ENCODE results near the gene SLC6A7. TPM values are rescaled to one million over a fixed set of nuclear protein-coding genes. Genes with fewer than 3 reads are reported as not detected.

SLC6A7 gene
- total RNA-seq, 1 donor = 0.10 TPM

DNA sequence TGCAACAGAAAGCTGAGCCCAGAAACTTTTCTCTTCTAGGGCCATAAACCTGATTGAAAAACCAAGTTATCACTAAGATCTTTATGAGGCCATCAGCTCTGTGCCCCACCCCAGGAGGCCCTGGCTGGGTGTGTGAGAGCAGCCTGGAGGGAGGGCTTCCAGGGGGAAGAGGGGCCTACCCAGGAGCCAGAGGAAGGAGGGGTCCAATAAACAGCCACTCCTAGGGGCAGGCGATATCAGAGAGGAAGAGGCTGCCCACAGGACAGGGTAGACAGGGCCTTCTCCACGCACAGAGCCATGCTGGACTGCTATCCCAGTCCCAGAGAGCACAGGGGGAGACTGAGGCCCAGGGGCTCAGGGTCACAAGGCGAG, 27.7 kb upstream of the SLC6A7 start:
- Histone ChIP-seq H3K9me3 (ENCODE audit: low read depth, low read length) (no peaks in the 10 kb centered on the region), H3K27me3 (ENCODE audit: insufficient read depth, low read length) (peaks cover 9% of the 10 kb centered on the region), H3K4me1 (ENCODE audit: insufficient read depth, low read length) (no peaks in the 10 kb centered on the region), H3K4me3 (ENCODE audit: low read length) (no peak overlapping the region)

DNA sequence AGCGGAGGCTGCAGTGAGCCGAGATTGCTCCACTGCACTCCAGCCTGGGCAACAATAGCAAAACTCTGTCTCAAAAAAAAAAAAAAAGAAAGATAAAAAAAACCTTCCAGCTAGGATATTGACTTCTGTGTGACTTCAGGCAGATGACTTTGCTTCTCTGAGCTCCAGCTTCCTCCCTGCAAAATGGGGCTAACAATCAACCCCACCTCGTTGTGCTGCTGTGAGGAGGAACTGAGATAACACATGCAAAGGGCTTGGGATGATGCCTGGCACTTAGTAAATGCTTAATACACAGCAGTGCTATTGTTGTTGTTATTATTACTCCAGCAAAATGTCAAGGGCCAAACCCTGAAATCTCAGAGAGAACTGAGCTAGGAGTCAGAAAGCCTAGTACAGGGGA, 26.8 kb upstream of the SLC6A7 start:
- no peaks in the 10 kb centered on the region for H3K9me3 ChIP-seq (ENCODE audit: low read depth, low read length)
- H3K27me3 ChIP-seq (ENCODE audit: insufficient read depth, low read length) = peaks cover 18% of the 10 kb centered on the region
- no peaks in the 10 kb centered on the region for H3K4me1 ChIP-seq (ENCODE audit: insufficient read depth, low read length)
- no peak overlapping the region for H3K4me3 ChIP-seq (ENCODE audit: low read length)

GRCh38 chr5:150163547-150164059, 26.3 kb upstream of the SLC6A7 start:
- H3K9me3 ChIP-seq (ENCODE audit: low read depth, low read length) = no peaks in the 10 kb centered on the region
- no peak overlapping the region for H3K4me3 ChIP-seq (ENCODE audit: low read length)
- H3K27me3 ChIP-seq (ENCODE audit: insufficient read depth, low read length) = peaks cover 23% of the 10 kb centered on the region
- no peaks in the 10 kb centered on the region for H3K4me1 ChIP-seq (ENCODE audit: insufficient read depth, low read length)

GRCh38 chr5:150164211-150164980, 25.5 kb upstream of the SLC6A7 start:
- H3K4me1 ChIP-seq (ENCODE audit: insufficient read depth, low read length) = no peaks in the 10 kb centered on the region
- H3K9me3 ChIP-seq (ENCODE audit: low read depth, low read length) = no peaks in the 10 kb centered on the region
- H3K27me3 ChIP-seq (ENCODE audit: insufficient read depth, low read length) = peaks cover 30% of the 10 kb centered on the region
- no peak overlapping the region for H3K4me3 ChIP-seq (ENCODE audit: low read length)

GRCh38 chr5:150166037-150166649, 23.7 kb upstream of the SLC6A7 start:
- Histone ChIP-seq H3K9me3 (ENCODE audit: low read depth, low read length) (no peaks in the 10 kb centered on the region), H3K27me3 (ENCODE audit: insufficient read depth, low read length) (peaks cover 30% of the 10 kb centered on the region), H3K4me1 (ENCODE audit: insufficient read depth, low read length) (no peaks in the 10 kb centered on the region)

DNA sequence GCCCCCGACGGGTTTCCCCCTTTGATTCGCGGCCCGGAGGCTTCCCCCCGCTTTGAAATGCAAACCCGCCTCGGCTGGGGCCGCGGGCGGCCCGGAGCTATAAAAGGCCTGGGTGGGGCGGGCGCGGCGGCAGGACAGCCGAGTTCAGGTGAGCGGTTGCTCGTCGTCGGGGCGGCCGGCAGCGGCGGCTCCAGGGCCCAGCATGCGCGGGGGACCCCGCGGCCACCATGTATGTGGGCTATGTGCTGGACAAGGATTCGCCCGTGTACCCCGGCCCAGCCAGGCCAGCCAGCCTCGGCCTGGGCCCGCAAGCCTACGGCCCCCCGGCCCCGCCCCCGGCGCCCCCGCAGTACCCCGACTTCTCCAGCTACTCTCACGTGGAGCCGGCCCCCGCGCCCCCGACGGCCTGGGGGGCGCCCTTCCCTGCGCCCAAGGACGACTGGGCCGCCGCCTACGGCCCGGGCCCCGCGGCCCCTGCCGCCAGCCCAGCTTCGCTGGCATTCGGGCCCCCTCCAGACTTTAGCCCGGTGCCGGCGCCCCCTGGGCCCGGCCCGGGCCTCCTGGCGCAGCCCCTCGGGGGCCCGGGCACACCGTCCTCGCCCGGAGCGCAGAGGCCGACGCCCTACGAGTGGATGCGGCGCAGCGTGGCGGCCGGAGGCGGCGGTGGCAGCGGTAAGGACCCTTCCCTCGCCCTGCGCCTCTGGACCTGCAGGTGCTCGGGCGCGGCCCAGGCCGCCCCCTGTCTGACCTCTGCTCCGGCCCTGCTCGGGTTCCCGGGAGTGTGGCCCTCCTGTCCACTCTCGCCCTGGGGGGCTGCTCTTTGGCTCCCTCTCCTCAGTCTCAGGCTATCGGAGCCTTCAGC, 23.0 kb upstream of the SLC6A7 start, which contains the start of gene CDX1:
Gene CDX1, plus strand, starts transcription at position 129 of the 862 bp plus-strand sequence. Its CDS starts 99 bp downstream, at position 228.
- Histone ChIP-seq H3K4me3 (ENCODE audit: low read length) (no peak within 1 kb of the TSS), H3K27me3 (ENCODE audit: insufficient read depth, low read length) (peaks cover 30% of the 10 kb centered on the region), H3K4me1 (ENCODE audit: insufficient read depth, low read length) (no peaks in the 10 kb centered on the region), H3K9me3 (ENCODE audit: low read depth, low read length) (no peaks in the 10 kb centered on the region)

More at GRCh38 chr5:150166037-150166649, 23.7 kb upstream of the SLC6A7 start:
- H3K4me3 ChIP-seq (ENCODE audit: low read length) = no peak overlapping the region

GRCh38 chr5:150167512-150167850, 22.4 kb upstream of the SLC6A7 start:
- H3K4me3 ChIP-seq (ENCODE audit: low read length) = no peak overlapping the region
- peaks cover 30% of the 10 kb centered on the region for H3K27me3 ChIP-seq (ENCODE audit: insufficient read depth, low read length)
- H3K9me3 ChIP-seq (ENCODE audit: low read depth, low read length) = no peaks in the 10 kb centered on the region
- H3K4me1 ChIP-seq (ENCODE audit: insufficient read depth, low read length) = no peaks in the 10 kb centered on the region

GRCh38 chr5:150167908-150168307, 22.0 kb upstream of the SLC6A7 start:
- no peaks in the 10 kb centered on the region for H3K9me3 ChIP-seq (ENCODE audit: low read depth, low read length)
- no peaks in the 10 kb centered on the region for H3K4me1 ChIP-seq (ENCODE audit: insufficient read depth, low read length)
- no peak overlapping the region for H3K4me3 ChIP-seq (ENCODE audit: low read length)
- H3K27me3 ChIP-seq (ENCODE audit: insufficient read depth, low read length) = peaks cover 30% of the 10 kb centered on the region

DNA sequence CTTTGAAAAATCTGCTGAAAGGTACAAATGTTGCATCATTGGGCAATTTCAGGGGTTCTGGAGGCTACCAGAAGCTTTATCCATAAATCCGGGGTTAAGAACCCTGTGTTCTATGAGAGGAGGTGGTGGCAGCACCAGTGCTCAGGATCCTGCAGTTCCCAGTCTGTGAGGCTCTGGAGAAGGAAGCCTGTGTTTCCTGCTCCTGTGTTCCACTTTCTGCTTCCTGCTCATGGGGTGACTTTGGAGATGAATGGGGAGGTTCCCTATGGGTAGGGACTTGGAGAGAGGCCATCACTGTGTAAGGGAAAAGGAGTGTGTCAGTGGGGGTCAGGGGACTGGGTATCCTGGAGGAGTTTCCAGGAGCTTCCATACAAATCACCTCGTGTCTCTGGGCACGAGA, 21.0 kb upstream of the SLC6A7 start:
- H3K4me1 ChIP-seq (ENCODE audit: insufficient read depth, low read length) = no peaks in the 10 kb centered on the region
- H3K9me3 ChIP-seq (ENCODE audit: low read depth, low read length) = no peaks in the 10 kb centered on the region
- peaks cover 30% of the 10 kb centered on the region for H3K27me3 ChIP-seq (ENCODE audit: insufficient read depth, low read length)
- no peak overlapping the region for H3K4me3 ChIP-seq (ENCODE audit: low read length)

- Histone ChIP-seq H3K4me3 (ENCODE audit: low read length) (no peak overlapping the region), H3K9me3 (ENCODE audit: low read depth, low read length) (no peaks in the 10 kb centered on the region), H3K4me1 (ENCODE audit: insufficient read depth, low read length) (no peaks in the 10 kb centered on the region), H3K27me3 (ENCODE audit: insufficient read depth, low read length) (peaks cover 21% of the 10 kb centered on the region)
Measured at GRCh38 chr5:150172145-150172544, 17.7 kb upstream of the SLC6A7 start.

DNA sequence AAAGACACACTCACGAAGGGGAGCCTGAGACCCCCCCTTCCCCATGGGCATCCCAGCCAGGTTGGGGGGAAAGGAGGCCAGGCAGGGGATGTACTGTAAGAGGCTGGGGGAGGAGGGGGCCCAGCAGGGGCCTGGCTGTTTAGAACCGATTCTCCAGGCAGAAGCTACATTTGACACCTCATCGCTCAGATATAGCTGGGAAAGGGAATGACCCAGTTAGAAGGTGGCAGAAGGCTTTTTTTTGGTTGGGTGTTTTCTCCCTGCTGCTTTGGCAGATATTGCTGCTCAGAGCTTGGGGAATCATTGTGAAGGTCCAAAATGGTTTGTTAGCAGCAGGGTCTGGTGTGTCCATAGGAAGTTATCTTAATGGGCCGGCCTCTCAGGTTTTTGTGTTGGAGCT, 17.3 kb upstream of the SLC6A7 start:
- no peaks in the 10 kb centered on the region for H3K9me3 ChIP-seq (ENCODE audit: low read depth, low read length)
- peaks cover 17% of the 10 kb centered on the region for H3K27me3 ChIP-seq (ENCODE audit: insufficient read depth, low read length)
- H3K4me3 ChIP-seq (ENCODE audit: low read length) = no peak overlapping the region
- no peaks in the 10 kb centered on the region for H3K4me1 ChIP-seq (ENCODE audit: insufficient read depth, low read length)

- H3K27me3 ChIP-seq (ENCODE audit: insufficient read depth, low read length) = peaks cover 11% of the 10 kb centered on the region
- H3K9me3 ChIP-seq (ENCODE audit: low read depth, low read length) = no peaks in the 10 kb centered on the region
- no peak overlapping the region for H3K4me3 ChIP-seq (ENCODE audit: low read length)
- H3K4me1 ChIP-seq (ENCODE audit: insufficient read depth, low read length) = no peaks in the 10 kb centered on the region
Measured at GRCh38 chr5:150173161-150173560, 16.7 kb upstream of the SLC6A7 start.

GRCh38 chr5:150174285-150174684, 15.6 kb upstream of the SLC6A7 start:
- no peaks in the 10 kb centered on the region for H3K9me3 ChIP-seq (ENCODE audit: low read depth, low read length)
- no peaks in the 10 kb centered on the region for H3K4me1 ChIP-seq (ENCODE audit: insufficient read depth, low read length)
- H3K4me3 ChIP-seq (ENCODE audit: low read length) = no peak overlapping the region
- H3K27me3 ChIP-seq (ENCODE audit: insufficient read depth, low read length) = peaks cover under 1% of the 10 kb centered on the region

DNA sequence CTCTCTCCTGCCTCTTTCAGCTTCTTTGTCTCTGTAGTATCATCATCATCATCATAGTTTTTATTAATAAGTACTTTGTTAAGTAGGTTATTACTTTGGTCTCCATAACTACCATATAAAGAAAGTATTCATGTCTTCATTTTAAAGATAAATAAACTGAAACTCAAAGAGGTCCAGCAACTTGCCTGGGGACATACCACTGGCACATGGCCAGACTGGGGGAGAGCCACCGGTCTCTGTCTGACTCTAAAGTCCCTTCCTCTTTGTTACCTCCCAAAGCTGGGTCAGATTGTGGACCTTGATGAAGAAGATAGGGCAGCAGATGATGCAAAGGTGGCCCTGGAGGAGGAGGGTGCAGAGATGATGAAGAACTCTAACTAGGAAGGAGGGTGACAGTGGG, 14.8 kb upstream of the SLC6A7 start:
- H3K9me3 ChIP-seq (ENCODE audit: low read depth, low read length) = no peaks in the 10 kb centered on the region
- no peaks in the 10 kb centered on the region for H3K27me3 ChIP-seq (ENCODE audit: insufficient read depth, low read length)
- H3K4me1 ChIP-seq (ENCODE audit: insufficient read depth, low read length) = no peaks in the 10 kb centered on the region
- H3K4me3 ChIP-seq (ENCODE audit: low read length) = no peak overlapping the region

DNA sequence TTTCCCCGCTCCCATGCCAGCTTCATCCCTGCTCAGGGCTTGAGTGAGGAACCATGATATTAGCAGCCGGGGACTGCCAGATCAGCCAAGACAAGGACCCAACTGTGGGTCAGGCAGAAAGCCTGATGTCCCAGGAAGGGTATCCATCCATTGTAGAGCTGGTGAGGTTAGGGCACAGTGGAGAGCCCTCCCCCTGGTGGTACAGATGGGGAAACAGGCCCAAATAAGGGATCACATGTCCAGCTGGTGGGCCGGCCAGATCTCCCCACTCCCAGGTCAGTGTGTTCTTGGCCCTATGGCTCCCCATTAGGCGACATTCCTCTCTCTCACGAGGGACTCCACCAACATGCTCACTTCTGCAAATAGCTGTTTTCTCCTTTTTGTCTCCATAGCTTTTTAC, 14.3 kb upstream of the SLC6A7 start:
- Histone ChIP-seq H3K27me3 (ENCODE audit: insufficient read depth, low read length) (no peaks in the 10 kb centered on the region), H3K4me1 (ENCODE audit: insufficient read depth, low read length) (peaks cover under 1% of the 10 kb centered on the region), H3K9me3 (ENCODE audit: low read depth, low read length) (no peaks in the 10 kb centered on the region), H3K4me3 (ENCODE audit: low read length) (no peak overlapping the region)
